Thymus (tissue), 11 donors: ENCODE data around the gene PRXL2B. TPM values are rescaled to one million over a fixed set of nuclear protein-coding genes. Genes with fewer than 3 reads are reported as not detected.

Experiments used
- DNase-seq, 9 donors: peaks; one replicate each; pipeline ENCODE4 v3.0.0-alpha.2; 2013; ENCODE audit warnings: low spot score in 9 of 9, low read depth in 6 of 9, missing footprints in 1 of 9
- H3K27ac ChIP-seq, 2 donors: one replicate each; pipeline ENCODE4 v1.5.1; 2013; ENCODE audit warnings: control low read depth in 1 of 2, low read depth in 1 of 2, low read length in 1 of 2, mild to moderate bottlenecking in 1 of 2, moderate library complexity in 1 of 2
- H3K27me3 ChIP-seq, 2 donors: one replicate each; pipeline ENCODE4 v1.5.1; 2013; ENCODE audit warnings: low read length in 1 of 2; ENCODE audit not compliant: control insufficient read depth in 2 of 2, insufficient read depth in 1 of 2
- H3K36me3 ChIP-seq, 2 donors: one replicate each; pipeline ENCODE4 v1.5.1; 2013; ENCODE audit warnings: low read length in 1 of 2, mild to moderate bottlenecking in 1 of 2, moderate library complexity in 1 of 2; ENCODE audit not compliant: control insufficient read depth in 2 of 2, insufficient read depth in 2 of 2
- H3K4me1 ChIP-seq, 2 donors: one replicate each; pipeline ENCODE4 v1.5.1; 2013; ENCODE audit warnings: low read length in 2 of 2; ENCODE audit not compliant: control insufficient read depth in 2 of 2, insufficient read depth in 2 of 2
- H3K4me3 ChIP-seq, 2 donors: one replicate each; pipeline ENCODE4 v1.5.1; 2013; ENCODE audit warnings: low read length in 2 of 2, control low read depth in 1 of 2, mild to moderate bottlenecking in 1 of 2
- H3K9me3 ChIP-seq, 2 donors: one replicate each; pipeline ENCODE4 v1.5.1; 2013; ENCODE audit warnings: low read length in 1 of 2, mild to moderate bottlenecking in 1 of 2; ENCODE audit not compliant: control insufficient read depth in 2 of 2, insufficient read depth in 1 of 2
- WGBS: extraction: QIAGEN DNeasy Blood & Tissue Kit; methylation state at CpG from one replicate; pipeline ENCODE4 v1.1.7; 2013; 5-methylcytosine and 5-hydroxymethylcytosine counted together
- polyA plus RNA-seq: library from polyadenylated mRNA; stranded (reverse); fragments of 200-250 nt; gene quantifications from one replicate; pipeline ENCODE4 v1.2.3, GENCODE V29; 2013
- total RNA-seq: library from RNA; stranded (reverse); fragments of 120-200 nt; gene quantifications from one replicate; pipeline ENCODE4 v1.2.4, GENCODE V29; 2013
- donor health status: healthy.

PRXL2B gene
- total and polyA plus RNA-seq, 2 donors: 11.8 to 12.3 TPM

- H3K36me3 ChIP-seq: peaks cover 9 to 49% of the 10 kb centered on the region in 2 donors
- no peak overlapping the region for H3K4me3 ChIP-seq
- no peak overlapping the region for H3K27ac ChIP-seq
- no peaks in the 10 kb centered on the region for H3K9me3 ChIP-seq
- no peak for DNase-seq
- WGBS: 98% methylated on average over 15 of the region's 15 CpGs
- peaks cover 9 to 18% of the 10 kb centered on the region in 2 donors for H3K4me1 ChIP-seq
- H3K27me3 ChIP-seq: no peaks in the 10 kb centered on the region
These were observed 26.1 kb upstream of the PRXL2B start for GRCh38 chr1:2560299-2561073.

GRCh38 chr1:2561446-2561845 lies 25.1 kb upstream of the PRXL2B start:
- no peaks in the 10 kb centered on the region for H3K27me3 ChIP-seq
- no peak for DNase-seq
- peaks cover 8 to 9% of the 10 kb centered on the region in 2 donors for H3K4me1 ChIP-seq
- H3K36me3 ChIP-seq: peaks cover 9 to 49% of the 10 kb centered on the region in 2 donors
- H3K4me3 ChIP-seq: no peak overlapping the region
- 94% methylated on average over 11 of the region's 11 CpGs for WGBS
- no peaks in the 10 kb centered on the region for H3K9me3 ChIP-seq
- no peak overlapping the region for H3K27ac ChIP-seq

GRCh38 chr1:2561898-2562895 lies 24.4 kb upstream of the PRXL2B start:
- no peak for DNase-seq
- peaks cover 9 to 49% of the 10 kb centered on the region in 2 donors for H3K36me3 ChIP-seq
- no peaks in the 10 kb centered on the region for H3K27me3 ChIP-seq
- WGBS: 97% methylated on average over 24 of the region's 24 CpGs
- H3K27ac ChIP-seq: no peak overlapping the region
- no peaks in the 10 kb centered on the region for H3K9me3 ChIP-seq
- peaks cover under 1 to 5% of the 10 kb centered on the region in 2 donors for H3K4me1 ChIP-seq
- no peak overlapping the region for H3K4me3 ChIP-seq

GRCh38 chr1:2563205-2563604 lies 23.4 kb upstream of the PRXL2B start:
- H3K4me1 ChIP-seq: no peaks in the 10 kb centered on the region
- H3K36me3 ChIP-seq: peaks cover 9 to 43% of the 10 kb centered on the region in 2 donors
- no peak overlapping the region for H3K27ac ChIP-seq
- 96% methylated on average over 18 of the region's 18 CpGs for WGBS
- no peaks in the 10 kb centered on the region for H3K27me3 ChIP-seq
- no peaks in the 10 kb centered on the region for H3K9me3 ChIP-seq
- DNase-seq: no peak
- H3K4me3 ChIP-seq: no peak overlapping the region

GRCh38 chr1:2564006-2564814 lies 22.4 kb upstream of the PRXL2B start:
- no peaks in the 10 kb centered on the region for H3K9me3 ChIP-seq
- H3K27ac ChIP-seq: no peak overlapping the region
- DNase-seq: no peak
- H3K36me3 ChIP-seq: peaks cover 9 to 33% of the 10 kb centered on the region in 2 donors
- H3K4me3 ChIP-seq: no peak overlapping the region
- H3K27me3 ChIP-seq: no peaks in the 10 kb centered on the region
- 92% methylated on average over 20 of the region's 20 CpGs for WGBS
- no peaks in the 10 kb centered on the region for H3K4me1 ChIP-seq

- Histone ChIP-seq H3K4me1 (no peaks in the 10 kb centered on the region), H3K36me3 (peaks cover 9 to 26% of the 10 kb centered on the region in 2 donors), H3K4me3 (no peak overlapping the region), H3K27ac (no peak overlapping the region), H3K27me3 (no peaks in the 10 kb centered on the region), H3K9me3 (no peaks in the 10 kb centered on the region)
- DNase-seq: no peak
- WGBS: 76% methylated on average over 14 of the region's 14 CpGs
These were observed 21.7 kb upstream of the PRXL2B start for GRCh38 chr1:2564815-2565374.

GRCh38 chr1:2566101-2567045 lies 20.2 kb upstream of the PRXL2B start:
- H3K36me3 ChIP-seq: peaks cover 9 to 17% of the 10 kb centered on the region in 2 donors
- DNase-seq: no peak
- H3K27ac ChIP-seq: no peak overlapping the region
- no peaks in the 10 kb centered on the region for H3K9me3 ChIP-seq
- no peaks in the 10 kb centered on the region for H3K27me3 ChIP-seq
- H3K4me1 ChIP-seq: no peaks in the 10 kb centered on the region
- 93% methylated on average over 34 of the region's 34 CpGs for WGBS
- H3K4me3 ChIP-seq: no peak overlapping the region
